ENCODE data around the gene OSBP2. TPM values are rescaled to one million over a fixed set of nuclear protein-coding genes. Genes with fewer than 3 reads are reported as not detected.
A peak's percentile ranks its signal among the peaks of the same experiment; 100 is the strongest.

OSBP2 gene
- total RNA-seq, 2 donors from 2014 or later: 6.8 to 11.1 TPM

GRCh38 chr22:30668386-30668710 lies 26.3 kb upstream of the OSBP2 start:
- WGBS, 2 experiments (ENCODE audit: insufficient coverage in 1 of 2, insufficient read length in 1 of 2): 22 to 27% methylated on average over 5 to 10 of the region's 10 CpGs
- H3K4me1 Mint-ChIP-seq: peaks cover 13% of the 10 kb centered on the region
- TF ChIP-seq, protein P1, sequence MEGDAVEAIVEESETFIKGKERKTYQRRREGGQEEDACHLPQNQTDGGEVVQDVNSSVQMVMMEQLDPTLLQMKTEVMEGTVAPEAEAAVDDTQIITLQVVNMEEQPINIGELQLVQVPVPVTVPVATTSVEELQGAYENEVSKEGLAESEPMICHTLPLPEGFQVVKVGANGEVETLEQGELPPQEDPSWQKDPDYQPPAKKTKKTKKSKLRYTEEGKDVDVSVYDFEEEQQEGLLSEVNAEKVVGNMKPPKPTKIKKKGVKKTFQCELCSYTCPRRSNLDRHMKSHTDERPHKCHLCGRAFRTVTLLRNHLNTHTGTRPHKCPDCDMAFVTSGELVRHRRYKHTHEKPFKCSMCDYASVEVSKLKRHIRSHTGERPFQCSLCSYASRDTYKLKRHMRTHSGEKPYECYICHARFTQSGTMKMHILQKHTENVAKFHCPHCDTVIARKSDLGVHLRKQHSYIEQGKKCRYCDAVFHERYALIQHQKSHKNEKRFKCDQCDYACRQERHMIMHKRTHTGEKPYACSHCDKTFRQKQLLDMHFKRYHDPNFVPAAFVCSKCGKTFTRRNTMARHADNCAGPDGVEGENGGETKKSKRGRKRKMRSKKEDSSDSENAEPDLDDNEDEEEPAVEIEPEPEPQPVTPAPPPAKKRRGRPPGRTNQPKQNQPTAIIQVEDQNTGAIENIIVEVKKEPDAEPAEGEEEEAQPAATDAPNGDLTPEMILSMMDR (conservative IDR thresholded peaks at IDR 0.05): no peak
- H3K9ac ChIP-seq (ENCODE audit: extremely low read depth, low read length, poor library complexity, severe bottlenecking): peak overlapping the region; percentile 77
- H3K9me3 Mint-ChIP-seq: no peaks in the 10 kb centered on the region
- peak overlapping the region; percentile 85 for H3K4me3 ChIP-seq (ENCODE audit: low read length)
- DNase-seq: no peak
- H3K27me3 Mint-ChIP-seq (ENCODE audit: insufficient read depth): peaks cover 36% of the 10 kb centered on the region
- H3K27ac Mint-ChIP-seq: peak overlapping the region; percentile 75
- H3K27me3 ChIP-seq (ENCODE audit: control insufficient read depth, insufficient read depth, low read length, poor library complexity, severe bottlenecking): peaks cover 14% of the 10 kb centered on the region
- no peak overlapping the region for H3K27ac ChIP-seq (ENCODE audit: low read depth, low read length)
- H3K4me1 ChIP-seq (ENCODE audit: control insufficient read depth, insufficient read depth, low read length): no peaks in the 10 kb centered on the region
- no peaks in the 10 kb centered on the region for H3K9me3 ChIP-seq (ENCODE audit: control insufficient read depth, low read length)
- peaks cover 5% of the 10 kb centered on the region for H3K36me3 Mint-ChIP-seq (ENCODE audit: low read depth)
- H3K4me3 Mint-ChIP-seq: peak overlapping the region; percentile 74
- peaks cover 4% of the 10 kb centered on the region for H3K36me3 ChIP-seq (ENCODE audit: control insufficient read depth, insufficient read depth, low read length)

DNA sequence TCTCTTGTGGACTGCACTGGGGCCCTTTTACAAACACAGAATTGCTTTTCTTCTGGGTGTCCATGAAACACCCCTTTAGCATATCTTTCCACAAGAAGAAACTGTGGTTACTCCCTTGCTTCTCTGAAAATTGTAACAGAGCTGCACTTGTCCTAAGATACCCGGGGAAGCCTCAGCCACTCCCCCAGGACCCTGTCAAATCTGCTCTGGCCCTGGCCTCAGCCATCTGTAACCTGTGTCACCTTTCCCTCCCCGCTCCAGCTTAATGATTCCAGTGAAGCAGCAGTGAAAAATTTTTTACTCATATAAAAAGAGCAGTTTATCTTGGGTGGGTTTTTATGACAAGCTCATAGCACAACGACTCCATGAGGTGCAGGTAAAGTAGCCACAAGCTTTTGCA lies 23.6 kb upstream of the OSBP2 start:
- TF ChIP-seq, protein P1 (conservative IDR thresholded peaks at IDR 0.05): no peak
- Mint-ChIP-seq H3K27me3 (ENCODE audit: insufficient read depth) (peaks cover 45% of the 10 kb centered on the region), H3K4me3 (no peak overlapping the region), H3K9me3 (no peaks in the 10 kb centered on the region), H3K36me3 (ENCODE audit: low read depth) (no peaks in the 10 kb centered on the region), H3K4me1 (peaks cover 13% of the 10 kb centered on the region), H3K27ac (no peak overlapping the region)
- WGBS, 2 experiments (ENCODE audit: insufficient coverage in 1 of 2, insufficient read length in 1 of 2): 67 to 93% methylated on average over 1 to 2 of the region's 3 CpGs
- no peak for DNase-seq
- Histone ChIP-seq H3K27me3 (ENCODE audit: control insufficient read depth, insufficient read depth, low read length, poor library complexity, severe bottlenecking) (peaks cover 14% of the 10 kb centered on the region), H3K4me1 (ENCODE audit: control insufficient read depth, insufficient read depth, low read length) (no peaks in the 10 kb centered on the region), H3K9ac (ENCODE audit: extremely low read depth, low read length, poor library complexity, severe bottlenecking) (no peak overlapping the region), H3K4me3 (ENCODE audit: low read length) (no peak overlapping the region), H3K36me3 (ENCODE audit: control insufficient read depth, insufficient read depth, low read length) (no peaks in the 10 kb centered on the region), H3K9me3 (ENCODE audit: control insufficient read depth, low read length) (no peaks in the 10 kb centered on the region), H3K27ac (ENCODE audit: low read depth, low read length) (no peak overlapping the region)

GRCh38 chr22:30673136-30673535 lies 21.5 kb upstream of the OSBP2 start:
- no peak for DNase-seq
- Mint-ChIP-seq H3K36me3 (ENCODE audit: low read depth) (no peaks in the 10 kb centered on the region), H3K4me1 (peaks cover 8% of the 10 kb centered on the region), H3K27ac (no peak overlapping the region), H3K9me3 (no peaks in the 10 kb centered on the region), H3K27me3 (ENCODE audit: insufficient read depth) (peaks cover 57% of the 10 kb centered on the region), H3K4me3 (no peak overlapping the region)
- Histone ChIP-seq H3K9ac (ENCODE audit: extremely low read depth, low read length, poor library complexity, severe bottlenecking) (no peak overlapping the region), H3K4me3 (ENCODE audit: low read length) (no peak overlapping the region), H3K27ac (ENCODE audit: low read depth, low read length) (no peak overlapping the region), H3K36me3 (ENCODE audit: control insufficient read depth, insufficient read depth, low read length) (no peaks in the 10 kb centered on the region), H3K27me3 (ENCODE audit: control insufficient read depth, insufficient read depth, low read length, poor library complexity, severe bottlenecking) (peaks cover 12% of the 10 kb centered on the region), H3K9me3 (ENCODE audit: control insufficient read depth, low read length) (no peaks in the 10 kb centered on the region), H3K4me1 (ENCODE audit: control insufficient read depth, insufficient read depth, low read length) (no peaks in the 10 kb centered on the region)
- TF ChIP-seq, protein P1 (conservative IDR thresholded peaks at IDR 0.05): no peak
- 96 to 100% methylated on average over 1 to 4 of the region's 4 CpGs for WGBS, 2 experiments (ENCODE audit: insufficient coverage in 1 of 2, insufficient read length in 1 of 2)
